GM12865 (cell line): Measurements from ENCODE around the gene C17orf100.

ENCODE experiments used
- DNase-seq: peaks from one replicate; pipeline ENCODE4 v3.0.0; 2010; ENCODE audit warnings: low read depth
- H3K4me3 ChIP-seq: 2 replicates; pipeline ENCODE4 v1.5.1; 2011; ENCODE audit warnings: mild to moderate bottlenecking, low read depth, low read length, control low read depth
- CTCF ChIP-seq: IDR thresholded peaks from 2 replicates; pipeline ENCODE4 v1.5.1; 2011; ENCODE audit warnings: low read length, control low read depth, low read depth, inconsistent platforms; ENCODE audit not compliant: insufficient read depth; ENCODE audit errors: missing control alignments

C17orf100 gene

GRCh38 chr17:6651354-6651918 is at the start of gene C17orf100, which contains the start of gene MED31:
TSS of gene C17orf100 (plus strand) at chr17:6651762. CDS start at chr17:6651914, 152 bp downstream.
TSS of gene MED31 (minus strand) at chr17:6651605. CDS start at chr17:6651528, 77 bp downstream.
- peak; percentile 96 for DNase-seq
- H3K4me3 ChIP-seq: peak within 1 kb of the TSS; percentile 99
- TF ChIP-seq CTCF: no peak

- no peak for DNase-seq
- H3K4me3 ChIP-seq: no peak overlapping the region
- no peak for TF ChIP-seq CTCF
Observed at GRCh38 chr17:6602141-6602540, 49.4 kb upstream of the C17orf100 start.

DNA sequence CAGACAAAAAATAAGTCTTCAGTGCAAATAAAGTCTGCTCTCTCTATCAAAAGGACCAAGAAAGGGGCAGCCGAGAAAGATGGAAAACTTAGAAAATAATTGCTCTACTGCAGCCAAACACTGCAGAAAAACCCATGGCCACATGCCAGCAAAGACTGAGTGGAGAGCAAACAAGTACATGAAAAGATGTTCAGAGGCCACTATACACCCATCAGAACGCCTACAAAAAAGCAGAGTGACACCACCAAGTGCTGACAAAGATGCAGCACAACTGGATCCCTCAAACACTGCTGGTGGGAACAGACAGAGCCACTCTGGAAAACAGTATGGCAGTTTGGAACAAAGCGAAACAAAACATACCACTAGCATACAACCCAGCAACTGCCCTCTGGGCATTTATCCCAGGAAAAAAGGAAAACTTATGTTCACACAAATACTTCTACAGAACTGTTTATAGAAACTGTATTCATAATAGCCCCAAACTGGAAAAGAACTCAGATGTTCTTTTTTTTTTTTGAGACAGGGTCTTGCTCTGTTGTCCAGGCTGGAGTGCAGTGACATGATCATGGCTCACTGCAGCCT is 47.7 kb upstream of the C17orf100 start:
- DNase-seq: no peak
- no peak overlapping the region for H3K4me3 ChIP-seq
- TF ChIP-seq CTCF: no peak

- H3K4me3 ChIP-seq: no peak overlapping the region
- DNase-seq: no peak
- TF ChIP-seq CTCF: no peak
Observed at GRCh38 chr17:6605142-6605541, 46.4 kb upstream of the C17orf100 start.

DNA sequence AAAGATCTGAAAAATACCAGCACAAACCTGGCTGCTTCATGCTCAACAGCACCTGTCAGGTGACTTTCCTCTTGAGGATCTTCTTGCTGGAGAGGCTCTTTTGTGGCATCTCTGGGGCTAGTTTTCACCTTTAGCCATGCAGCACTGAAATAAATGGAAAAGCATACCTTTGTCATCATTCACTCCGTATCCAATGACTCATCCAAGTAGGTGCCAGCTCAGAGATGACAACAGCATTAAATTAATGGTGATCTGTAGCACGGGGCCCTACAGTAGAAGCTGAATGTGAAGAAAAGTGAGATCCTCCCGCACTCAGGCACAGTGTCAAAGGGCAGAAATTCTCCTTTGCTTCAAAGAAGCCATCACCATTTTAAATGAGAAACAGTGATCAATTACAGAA is 43.2 kb upstream of the C17orf100 start:
- no peak for DNase-seq
- no peak for TF ChIP-seq CTCF

GRCh38 chr17:6610011-6610410 is 41.6 kb upstream of the C17orf100 start:
- no peak overlapping the region for H3K4me3 ChIP-seq
- no peak for TF ChIP-seq CTCF
- DNase-seq: no peak

More for the DNA sequence above, 43.2 kb upstream of the C17orf100 start:
- no peak overlapping the region for H3K4me3 ChIP-seq

DNA sequence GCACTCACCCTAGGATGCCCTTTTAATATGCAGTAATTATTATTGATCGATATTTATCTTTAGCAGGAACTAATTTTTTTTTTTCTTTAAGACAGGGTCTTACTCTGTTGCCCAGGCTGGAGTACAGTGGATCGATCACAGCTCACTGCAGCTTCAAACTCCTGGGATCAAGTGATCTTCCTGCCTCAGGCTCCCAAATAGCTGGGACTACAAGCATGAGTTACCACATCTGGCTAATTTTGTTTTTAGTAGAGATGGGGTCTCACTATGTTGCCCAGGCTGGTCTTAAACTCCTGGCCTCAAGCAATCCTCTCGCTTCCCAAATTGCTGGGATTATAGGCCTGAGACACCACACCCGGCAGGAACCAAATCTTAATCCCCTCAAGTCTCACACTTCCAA is 40.3 kb upstream of the C17orf100 start:
- no peak for TF ChIP-seq CTCF
- no peak overlapping the region for H3K4me3 ChIP-seq
- DNase-seq: no peak
